ENCODE data around the gene PYY.

The PYY gene

DNA sequence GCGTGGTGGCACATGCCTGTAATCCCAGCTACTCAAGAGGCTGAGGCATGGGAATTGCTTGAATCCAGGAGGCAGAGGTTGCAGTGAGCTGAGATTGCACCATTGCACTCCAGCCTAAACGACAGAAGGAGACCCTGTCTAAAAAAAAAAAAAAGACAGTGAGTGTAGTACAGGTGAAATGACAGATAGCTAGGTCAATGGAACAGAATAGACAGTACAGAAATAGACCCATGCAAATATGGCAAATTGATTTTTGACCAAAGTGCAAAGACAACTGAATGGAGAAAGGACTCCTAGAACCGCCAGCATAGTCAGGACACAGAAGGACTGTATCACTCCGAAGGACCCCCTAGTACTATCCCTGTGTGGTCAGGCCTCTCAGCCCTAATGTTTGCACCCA, 16.6 kb upstream of the PYY start:
- no peaks in the 10 kb centered on the region for H3K79me2 ChIP-seq (ENCODE audit: low read length)
- no peaks in the 10 kb centered on the region for H3K9me3 ChIP-seq (replicated peaks; ENCODE audit: insufficient read depth, low read length)
- TF ChIP-seq EZH2phosphoT487 (IDR thresholded peaks at IDR 0.05; ENCODE audit: low read length), result no peak
- TF ChIP-seq, protein P1, sequence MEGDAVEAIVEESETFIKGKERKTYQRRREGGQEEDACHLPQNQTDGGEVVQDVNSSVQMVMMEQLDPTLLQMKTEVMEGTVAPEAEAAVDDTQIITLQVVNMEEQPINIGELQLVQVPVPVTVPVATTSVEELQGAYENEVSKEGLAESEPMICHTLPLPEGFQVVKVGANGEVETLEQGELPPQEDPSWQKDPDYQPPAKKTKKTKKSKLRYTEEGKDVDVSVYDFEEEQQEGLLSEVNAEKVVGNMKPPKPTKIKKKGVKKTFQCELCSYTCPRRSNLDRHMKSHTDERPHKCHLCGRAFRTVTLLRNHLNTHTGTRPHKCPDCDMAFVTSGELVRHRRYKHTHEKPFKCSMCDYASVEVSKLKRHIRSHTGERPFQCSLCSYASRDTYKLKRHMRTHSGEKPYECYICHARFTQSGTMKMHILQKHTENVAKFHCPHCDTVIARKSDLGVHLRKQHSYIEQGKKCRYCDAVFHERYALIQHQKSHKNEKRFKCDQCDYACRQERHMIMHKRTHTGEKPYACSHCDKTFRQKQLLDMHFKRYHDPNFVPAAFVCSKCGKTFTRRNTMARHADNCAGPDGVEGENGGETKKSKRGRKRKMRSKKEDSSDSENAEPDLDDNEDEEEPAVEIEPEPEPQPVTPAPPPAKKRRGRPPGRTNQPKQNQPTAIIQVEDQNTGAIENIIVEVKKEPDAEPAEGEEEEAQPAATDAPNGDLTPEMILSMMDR (IDR thresholded peaks at IDR 0.05; ENCODE audit: low read length), result no peak
- TF ChIP-seq EZH2 (optimal IDR thresholded peaks at IDR 0.05; ENCODE audit: low read depth, low read length), result no peak
- no peak overlapping the region for H3K9ac ChIP-seq (ENCODE audit: low read length)
- H4K20me1 ChIP-seq (ENCODE audit: insufficient read depth, low read length), result no peaks in the 10 kb centered on the region
- H3F3A ChIP-seq (ENCODE audit: insufficient read depth, low read length), result no peaks in the 10 kb centered on the region
- no peak overlapping the region for H2AFZ ChIP-seq (ENCODE audit: low read length)
- no peaks in the 10 kb centered on the region for H3K4me1 ChIP-seq (ENCODE audit: low read length)
- no peak overlapping the region for H3K27ac ChIP-seq (ENCODE audit: low read length)
- H3K27me3 ChIP-seq (replicated peaks; ENCODE audit: insufficient read depth, low read length), result no peaks in the 10 kb centered on the region
- H3K4me3 ChIP-seq (ENCODE audit: low read length), result no peak overlapping the region
- no peak for DNase-seq
- no peaks in the 10 kb centered on the region for H3K9me2 ChIP-seq (replicated peaks; ENCODE audit: insufficient read depth, low read length)
- H3K36me3 ChIP-seq (replicated peaks; ENCODE audit: insufficient read depth, low read length), result no peaks in the 10 kb centered on the region
- no peak overlapping the region for H3K4me2 ChIP-seq (ENCODE audit: low read depth, low read length)

DNA sequence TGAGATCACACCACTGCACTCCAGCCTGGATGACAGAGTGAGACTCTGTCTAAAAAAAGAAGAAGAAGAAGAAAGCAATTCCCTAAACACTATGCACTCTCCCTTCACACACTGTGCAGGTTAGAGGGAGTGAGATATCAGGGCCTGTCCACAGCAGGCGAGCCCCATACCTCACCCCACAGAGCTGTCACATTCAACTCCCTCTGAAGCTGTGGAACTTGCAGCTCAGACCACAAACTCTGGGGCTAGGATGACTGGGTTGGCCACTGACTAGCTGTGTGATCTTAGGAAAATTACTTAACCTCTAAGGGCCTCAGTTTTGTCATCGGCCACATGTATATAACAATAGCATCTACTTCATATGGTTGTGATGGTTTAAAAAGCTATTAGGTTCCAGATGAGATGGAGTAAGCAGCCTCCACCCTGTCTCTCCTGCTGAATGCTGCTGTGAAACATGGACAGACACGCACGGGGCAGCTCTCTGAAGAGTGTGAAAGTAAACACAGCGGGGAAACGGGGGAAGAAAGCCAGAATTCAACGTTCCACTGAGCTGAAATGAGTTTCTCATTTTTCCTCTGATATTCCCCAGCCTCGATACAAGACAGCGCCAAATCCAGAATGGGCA, 13.6 kb upstream of the PYY start:
- Histone ChIP-seq H3K36me3 (replicated peaks; ENCODE audit: insufficient read depth, low read length) (no peaks in the 10 kb centered on the region), H3K9me3 (replicated peaks; ENCODE audit: insufficient read depth, low read length) (no peaks in the 10 kb centered on the region)
- TF ChIP-seq EZH2 (optimal IDR thresholded peaks at IDR 0.05; ENCODE audit: low read depth, low read length) (no peak), EZH2phosphoT487 (IDR thresholded peaks at IDR 0.05; ENCODE audit: low read length) (no peak)
- TF ChIP-seq, protein P1 (IDR thresholded peaks at IDR 0.05; ENCODE audit: low read length), result no peak

DNA sequence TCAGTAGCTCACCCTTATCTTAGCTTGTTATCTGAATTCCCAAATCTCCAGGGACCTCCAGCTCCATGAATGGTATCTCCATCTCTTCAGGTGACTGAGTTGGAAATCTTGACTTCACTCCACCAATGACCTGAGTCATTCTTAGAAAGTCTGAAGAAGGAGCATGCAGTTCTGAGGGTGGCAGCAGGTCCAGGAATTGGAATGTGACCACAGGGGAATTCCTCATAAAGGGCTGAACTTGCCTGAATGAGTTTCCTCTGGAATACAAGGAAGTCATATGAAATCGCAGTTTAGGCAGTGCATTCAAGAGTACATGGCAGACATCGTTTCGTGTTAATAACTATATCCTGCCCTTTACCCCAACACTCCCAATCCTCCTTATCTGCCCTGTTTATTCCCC, 12.5 kb upstream of the PYY start:
- Histone ChIP-seq H3K9me3 (replicated peaks; ENCODE audit: insufficient read depth, low read length) (no peaks in the 10 kb centered on the region), H3K4me3 (ENCODE audit: low read length) (no peak overlapping the region), H2AFZ (ENCODE audit: low read length) (no peak overlapping the region), H3K27me3 (replicated peaks; ENCODE audit: insufficient read depth, low read length) (no peaks in the 10 kb centered on the region), H3K9me2 (replicated peaks; ENCODE audit: insufficient read depth, low read length) (no peaks in the 10 kb centered on the region), H3K36me3 (replicated peaks; ENCODE audit: insufficient read depth, low read length) (no peaks in the 10 kb centered on the region), H3K27ac (ENCODE audit: low read length) (no peak overlapping the region), H3K4me1 (ENCODE audit: low read length) (no peaks in the 10 kb centered on the region), H3K79me2 (ENCODE audit: low read length) (no peaks in the 10 kb centered on the region), H3K9ac (ENCODE audit: low read length) (no peak overlapping the region), H3K4me2 (ENCODE audit: low read depth, low read length) (no peak overlapping the region), H4K20me1 (ENCODE audit: insufficient read depth, low read length) (no peaks in the 10 kb centered on the region), H3F3A (ENCODE audit: insufficient read depth, low read length) (no peaks in the 10 kb centered on the region)
- no peak for DNase-seq
- no peak for TF ChIP-seq EZH2 (optimal IDR thresholded peaks at IDR 0.05; ENCODE audit: low read depth, low read length)
- TF ChIP-seq, protein P1 (IDR thresholded peaks at IDR 0.05; ENCODE audit: low read length), result no peak
- TF ChIP-seq EZH2phosphoT487 (IDR thresholded peaks at IDR 0.05; ENCODE audit: low read length), result no peak

More for the DNA sequence above, 13.6 kb upstream of the PYY start:
- no peaks in the 10 kb centered on the region for H3K9me2 ChIP-seq (replicated peaks; ENCODE audit: insufficient read depth, low read length)
- no peaks in the 10 kb centered on the region for H3K27me3 ChIP-seq (replicated peaks; ENCODE audit: insufficient read depth, low read length)
- H3K4me1 ChIP-seq (ENCODE audit: low read length), result no peaks in the 10 kb centered on the region
- no peak overlapping the region for H3K4me2 ChIP-seq (ENCODE audit: low read depth, low read length)
- H3K79me2 ChIP-seq (ENCODE audit: low read length), result no peaks in the 10 kb centered on the region
- H4K20me1 ChIP-seq (ENCODE audit: insufficient read depth, low read length), result no peaks in the 10 kb centered on the region
- DNase-seq, result no peak
- H3K9ac ChIP-seq (ENCODE audit: low read length), result no peak overlapping the region
- H3K27ac ChIP-seq (ENCODE audit: low read length), result no peak overlapping the region
- no peak overlapping the region for H2AFZ ChIP-seq (ENCODE audit: low read length)
- no peaks in the 10 kb centered on the region for H3F3A ChIP-seq (ENCODE audit: insufficient read depth, low read length)
- no peak overlapping the region for H3K4me3 ChIP-seq (ENCODE audit: low read length)
